Suprapubic skin (tissue), 3 donors: Measurements from ENCODE around the gene CC2D1A.

Experiments
- CTCF ChIP-seq, 2 donors: fragments of 200-600 bp in 1 of 2; fragments of 450-650 bp in 1 of 2; sonication (generic) in 1 of 2; IDR thresholded peaks; one replicate each; pipeline ENCODE4 v1.5.1; 2016 to 2019; ENCODE audit warnings: antibody characterized with exemption in 2 of 2, mild to moderate bottlenecking in 1 of 2, moderate library complexity in 1 of 2
- EP300 ChIP-seq: sonication (generic); formaldehyde crosslinking; IDR thresholded peaks from one replicate; pipeline ENCODE4 v1.6.1; 2017; ENCODE audit warnings: antibody characterized with exemption
- POLR2A ChIP-seq, 2 donors: fragments of 450-650 bp; IDR thresholded peaks; one replicate each; pipeline ENCODE4 v1.6.1; 2017; ENCODE audit warnings: antibody characterized with exemption in 2 of 2, mild to moderate bottlenecking in 2 of 2, moderate library complexity in 2 of 2

- TF ChIP-seq CTCF (IDR thresholded peaks at IDR 0.05) (no peak), POLR2A (IDR thresholded peaks at IDR 0.05) (no peak), EP300 (no peak)
These were observed 33.7 kb upstream of the CC2D1A start for GRCh38 chr19:13872339-13872694.
